Measurements from ENCODE around the gene AP2M1. TPM values are rescaled to one million over a fixed set of nuclear protein-coding genes. Genes with fewer than 3 reads are reported as not detected.

Gene AP2M1
- total RNA-seq, 1 donor from 2014 or later: 379 TPM

DNA sequence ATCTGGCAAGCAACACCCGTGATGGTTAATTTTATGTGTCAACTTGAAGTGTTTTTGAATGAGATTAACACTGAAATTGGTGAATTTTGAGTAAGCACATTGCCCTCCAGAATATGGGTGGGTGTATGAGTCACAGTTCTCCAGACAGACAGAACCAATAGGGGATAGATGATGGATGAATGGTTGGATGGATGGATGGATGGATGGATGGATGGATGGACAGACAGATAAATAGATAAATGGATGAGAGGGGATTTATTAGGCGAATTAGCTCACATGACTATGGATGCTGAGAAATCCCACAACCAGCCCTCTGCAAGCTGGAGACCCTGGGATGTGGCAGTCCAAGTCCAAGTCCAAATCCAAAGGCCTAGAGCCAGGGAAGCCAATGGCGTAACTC lies 49.3 kb downstream of the AP2M1 start:
- no peak for DNase-seq (ENCODE audit: low read depth in 2 of 2)

DNA sequence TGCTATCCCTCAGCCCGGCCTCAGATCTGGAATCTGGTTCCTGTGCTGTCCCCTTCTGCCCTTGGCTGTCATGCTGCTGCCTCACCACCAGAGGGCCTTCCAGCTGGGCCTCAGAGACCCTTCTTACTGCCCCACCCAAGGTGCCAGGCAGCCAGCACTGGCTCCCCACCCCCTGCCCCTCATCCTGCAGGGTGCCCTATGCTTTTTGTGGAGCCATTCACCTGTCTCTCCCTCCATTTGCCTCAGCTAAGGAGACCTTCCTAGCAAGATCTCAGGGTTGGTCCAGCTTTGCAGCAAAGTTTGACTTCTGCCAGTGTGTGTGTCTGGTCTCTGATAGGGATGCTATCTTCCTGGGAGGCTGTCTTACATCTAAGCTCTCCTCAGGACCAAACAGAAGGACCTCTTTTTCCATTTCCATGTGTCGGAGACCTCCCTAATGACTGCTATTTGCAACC lies 52.9 kb downstream of the AP2M1 start:
- DNase-seq (ENCODE audit: low read depth in 2 of 2): peak in 1 of 2 donors; percentile 44

DNA sequence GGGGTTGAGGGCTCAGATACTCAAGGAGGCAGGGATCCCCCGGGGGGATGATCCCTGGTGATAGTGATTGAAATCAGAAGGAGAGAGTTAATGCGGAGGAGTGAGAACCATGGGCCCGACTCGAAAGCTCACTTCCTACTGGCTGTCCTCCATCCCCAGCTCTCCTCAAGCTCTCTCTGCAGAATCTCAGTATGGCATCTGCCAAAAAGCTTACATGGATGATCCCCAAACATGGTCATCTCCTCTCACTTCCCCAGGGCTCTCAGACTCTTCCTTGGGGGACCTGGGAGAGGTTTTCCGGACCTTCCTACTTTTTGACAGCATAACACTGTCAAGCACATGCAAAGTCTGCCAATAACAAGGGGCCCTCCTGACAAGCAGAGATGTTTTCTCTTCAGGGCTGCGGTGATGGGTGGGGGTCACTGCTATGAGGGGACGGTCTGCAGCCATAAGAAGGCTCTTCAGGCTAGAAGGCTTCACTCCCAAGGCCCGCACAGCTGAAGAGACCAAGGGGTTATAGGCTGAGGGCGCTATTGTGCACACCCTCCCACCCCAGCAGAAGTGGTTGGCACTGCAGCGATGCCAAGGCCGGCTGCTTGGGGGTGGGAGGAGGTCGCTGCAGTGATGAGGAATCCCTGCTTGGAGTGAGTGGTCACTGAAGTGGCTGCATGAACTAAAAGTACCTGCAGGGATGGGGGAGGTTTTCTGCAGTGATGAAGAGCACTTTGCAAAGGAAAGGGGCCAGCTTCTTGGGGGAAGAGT lies 53.9 kb downstream of the AP2M1 start:
- DNase-seq (ENCODE audit: low read depth in 2 of 2): no peak

DNA sequence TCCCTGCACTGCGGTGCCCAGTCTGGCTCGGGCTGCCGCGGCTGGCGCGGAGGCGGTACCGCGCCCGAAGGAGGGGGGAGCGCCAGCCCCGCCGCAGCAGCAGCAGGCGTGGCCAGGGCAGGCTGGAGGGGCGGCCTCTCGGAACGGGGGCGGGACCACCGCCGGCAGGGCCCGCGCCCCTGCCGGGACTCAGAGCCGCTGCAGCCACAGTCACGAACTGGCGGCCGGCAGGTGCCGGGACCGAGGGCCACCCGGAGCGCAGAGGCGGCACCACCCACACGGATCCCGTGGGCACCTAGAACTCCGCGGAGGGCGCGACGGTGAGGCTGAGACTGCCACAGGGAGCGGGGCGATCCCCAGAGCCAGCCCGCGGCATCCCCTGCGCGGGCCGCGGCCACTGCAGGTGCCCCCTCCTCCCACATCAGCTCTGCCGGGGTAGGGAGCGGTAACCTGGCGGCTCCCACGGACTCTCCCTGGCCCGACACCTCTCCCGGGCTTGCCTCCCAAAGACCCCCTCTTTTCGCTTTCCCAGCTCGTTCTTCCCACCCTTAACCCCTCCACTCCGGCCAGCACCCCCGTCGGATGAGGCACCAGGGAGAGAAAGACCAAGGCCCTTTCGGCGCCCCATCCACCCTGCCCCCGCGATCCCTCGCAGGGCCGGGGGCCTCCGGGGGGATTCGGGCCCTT lies 54.9 kb downstream of the AP2M1 start, which contains the start of gene VWA5B2:
Gene VWA5B2 (plus strand): TSS at position 192 of the 687 bp plus-strand sequence. CDS start 944 bp downstream, outside the sequence.
- DNase-seq (ENCODE audit: low read depth in 2 of 2): peak in 1 of 2 donors; percentile 71

DNA sequence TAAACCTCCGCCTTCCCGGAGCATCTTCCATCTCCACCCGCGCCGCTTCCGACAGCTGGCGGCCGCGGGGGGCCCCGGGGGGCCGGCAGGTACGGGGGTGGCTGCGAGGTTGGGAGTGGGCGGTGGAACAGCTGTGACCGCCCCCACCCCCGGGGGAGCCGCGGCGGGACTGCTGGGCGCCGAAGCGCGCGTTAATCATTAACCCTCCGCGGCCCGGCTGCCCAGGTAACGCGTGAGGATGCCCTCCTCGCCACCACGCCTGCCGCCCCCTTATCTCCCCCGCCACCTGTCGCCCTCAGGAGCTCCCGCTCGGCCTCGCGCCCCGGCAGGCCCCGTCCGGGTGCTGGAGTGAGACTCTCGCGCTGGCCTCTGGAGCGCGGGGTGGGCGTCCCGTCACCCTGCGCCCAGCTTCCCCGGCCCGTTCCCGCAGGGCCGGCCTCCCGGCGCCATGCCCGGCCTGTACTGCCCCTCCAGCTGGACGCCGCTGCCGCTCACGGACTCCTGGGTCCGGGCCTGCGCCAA lies 55.5 kb downstream of the AP2M1 start:
- no peak for DNase-seq (ENCODE audit: low read depth in 2 of 2)

DNA sequence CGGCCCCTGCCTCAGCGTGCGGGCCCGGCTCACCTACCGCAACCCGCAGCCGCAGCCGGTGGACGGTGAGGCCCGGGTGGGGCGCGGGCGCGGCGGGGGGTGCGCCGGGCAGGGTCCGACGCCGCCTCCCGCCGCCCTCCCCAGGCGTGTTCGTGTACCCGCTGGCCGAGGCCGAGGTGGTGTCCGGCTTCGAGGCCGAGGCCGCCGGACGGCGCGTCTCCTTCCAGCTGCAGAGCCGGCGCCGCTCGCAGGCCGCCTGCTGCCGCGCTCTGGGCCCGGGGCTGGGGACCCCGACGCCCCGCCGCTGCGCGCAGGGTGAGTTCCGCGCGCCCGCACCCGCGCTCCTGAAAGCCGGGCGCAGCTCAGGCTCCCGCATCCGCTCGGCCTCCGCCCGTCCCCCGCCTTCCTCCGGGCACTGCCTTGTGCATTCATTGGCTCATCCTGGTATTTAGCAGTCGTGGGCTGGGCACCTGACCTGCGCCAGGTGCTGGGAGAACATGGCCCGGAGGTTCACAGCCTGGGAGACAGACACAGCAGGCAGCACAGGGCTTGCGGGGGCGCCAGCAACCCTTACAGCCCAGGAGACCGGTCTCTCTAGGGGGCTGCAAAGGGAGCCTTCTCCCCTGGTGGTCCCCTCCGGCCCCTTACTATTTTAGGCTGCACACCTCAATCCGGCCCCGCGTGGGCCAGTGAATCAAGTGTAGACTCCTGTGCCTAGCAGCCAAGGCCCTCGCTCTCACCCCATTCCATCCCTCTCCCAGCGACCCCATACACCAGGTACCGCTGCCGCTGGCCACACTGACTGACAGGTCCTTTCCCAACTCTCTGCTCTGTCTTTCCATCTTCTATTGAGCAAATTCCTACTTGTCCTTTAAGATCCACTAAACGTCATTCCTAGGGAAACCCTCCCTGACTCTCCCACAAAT lies 56.2 kb downstream of the AP2M1 start:
- no peak for DNase-seq (ENCODE audit: low read depth in 2 of 2)

DNA sequence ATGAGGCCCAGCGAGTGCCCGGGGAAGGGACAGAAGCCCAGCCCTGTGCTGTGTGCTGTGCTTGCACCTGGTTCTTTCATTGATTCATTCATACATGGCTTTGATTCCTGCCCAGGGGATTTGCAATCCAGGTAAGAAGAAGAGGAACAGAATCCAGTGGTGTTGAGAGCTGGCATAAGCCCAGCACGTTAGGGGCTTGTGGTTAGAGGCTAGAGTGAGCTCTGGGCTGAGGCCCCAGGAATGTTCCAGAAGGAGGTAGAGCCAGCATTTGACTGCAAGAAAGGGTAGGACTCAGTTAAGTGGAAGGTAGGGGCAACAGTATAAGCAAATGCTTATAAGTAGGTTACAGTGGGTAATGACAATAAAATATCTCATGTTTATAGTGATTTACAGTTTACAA lies 57.0 kb downstream of the AP2M1 start:
- no peak for DNase-seq (ENCODE audit: low read depth in 2 of 2)

DNA sequence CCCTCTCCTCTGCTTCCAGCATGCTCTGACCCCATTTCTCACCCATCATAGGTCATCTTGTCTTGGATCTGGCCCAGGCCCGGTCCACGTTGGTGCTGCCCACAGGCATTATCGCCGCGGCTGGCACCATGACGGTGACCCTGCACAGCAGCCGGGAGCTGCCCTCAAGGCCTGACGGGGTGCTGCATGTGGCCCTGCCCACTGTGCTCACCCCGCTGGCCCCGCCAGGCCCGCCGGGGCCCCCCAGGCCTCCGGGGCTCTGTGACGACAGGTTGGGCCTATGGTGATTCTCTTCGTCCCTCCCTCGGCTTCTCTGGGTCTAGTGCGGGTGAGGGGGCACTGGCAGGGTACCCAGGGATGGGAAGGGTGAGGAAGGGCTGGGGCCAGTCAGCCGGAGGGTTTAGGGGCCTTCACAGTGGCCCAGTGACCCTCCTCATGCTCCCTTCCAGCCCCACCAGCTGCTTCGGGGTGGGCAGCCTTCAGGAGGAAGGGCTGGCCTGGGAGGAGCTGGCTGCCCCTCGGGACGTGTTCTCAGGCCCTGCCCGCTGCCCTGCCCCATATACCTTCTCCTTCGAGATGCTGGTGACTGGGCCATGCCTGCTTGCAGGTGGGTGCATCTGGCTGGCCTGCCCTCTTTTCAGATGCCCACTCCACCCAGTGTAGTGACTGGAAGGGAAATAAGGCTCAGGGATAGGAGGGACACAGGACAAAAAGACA lies 58.6 kb downstream of the AP2M1 start:
- no peak for DNase-seq (ENCODE audit: low read depth in 2 of 2)

Other genes with a start within 250 kb of the AP2M1 start
- gene ABCC5, start 157.0 kb upstream of the AP2M1 start, total RNA-seq: 10.1 and 12.4 TPM in 2 replicates
- not detected in 2 replicates for gene HTR3D, start 143.1 kb upstream of the AP2M1 start, total RNA-seq
- under 0.01 TPM in 1 of 2 replicates, not detected in the other for gene HTR3C, start 121.8 kb upstream of the AP2M1 start, total RNA-seq
- not detected in 2 replicates for gene HTR3E, start 77.8 kb upstream of the AP2M1 start, total RNA-seq
- gene EIF2B5, start 39.5 kb upstream of the AP2M1 start, total RNA-seq: 31.5 and 38.3 TPM in 2 replicates
- gene DVL3, start 19.5 kb upstream of the AP2M1 start, total RNA-seq: 13.9 and 28.1 TPM in 2 replicates
- gene ABCF3, start 11.3 kb downstream of the AP2M1 start, total RNA-seq: 45.7 and 73.1 TPM in 2 replicates
- not detected in 2 replicates for gene VWA5B2, start 54.7 kb downstream of the AP2M1 start, total RNA-seq
- 20.5 and 25.0 TPM in 2 replicates for gene ALG3, start 74.1 kb downstream of the AP2M1 start, total RNA-seq
- gene EEF1AKMT4, start 74.8 kb downstream of the AP2M1 start, total RNA-seq: 3.5 and 4.7 TPM in 2 replicates
- gene CAMK2N2, start 86.7 kb downstream of the AP2M1 start, total RNA-seq: not detected in 2 replicates
- not detected in 2 replicates for gene ECE2, start 101.2 kb downstream of the AP2M1 start, total RNA-seq
- gene PSMD2, start 124.4 kb downstream of the AP2M1 start, total RNA-seq: 428 and 463 TPM in 2 replicates
- 212 and 278 TPM in 2 replicates for gene EIF4G1, start 139.8 kb downstream of the AP2M1 start, total RNA-seq
- 25.2 and 43.9 TPM in 2 replicates for gene FAM131A, start 162.7 kb downstream of the AP2M1 start, total RNA-seq
- gene CLCN2, start 186.8 kb downstream of the AP2M1 start, total RNA-seq: 2.1 and 2.3 TPM in 2 replicates
- 82.8 and 89.1 TPM in 2 replicates for gene POLR2H, start 186.9 kb downstream of the AP2M1 start, total RNA-seq
- gene THPO, start 203.4 kb downstream of the AP2M1 start, total RNA-seq: under 0.01 TPM in 2 replicates
- 0.63 and 0.77 TPM in 2 replicates for gene CHRD, start 205.2 kb downstream of the AP2M1 start, total RNA-seq

All from dermis microvascular lymphatic vessel endothelial cell (primary cell).